BLaER1 treated with 17β-estradiol and CSF1 and Interleukin-3, amounts not matched to agents 10 nM and 100 nM (cell line): ENCODE results near the gene PGA3.
"Not testable (repeated sequence)": the region's sequence is repeated elsewhere in the genome, so short reads cannot be mapped to it uniquely, and the experiment has no call there.

ENCODE experiments used
- H3K27ac ChIP-seq, 11 experiments: shearing (Covaris generic); formaldehyde crosslinking; 2 replicates each; pipeline ENCODE4 v1.8.1; 2022
- H3K27me3 ChIP-seq, 11 experiments: shearing (Covaris generic); formaldehyde crosslinking; 2 replicates each; pipeline ENCODE4 v1.8.1; 2022
- H3K36me3 ChIP-seq, 11 experiments: shearing (Covaris generic); formaldehyde crosslinking; 2 replicates each; pipeline ENCODE4 v1.8.1; 2022
- H3K4me1 ChIP-seq, 10 experiments: shearing (Covaris generic); formaldehyde crosslinking; 2 replicates each; pipeline ENCODE4 v1.8.1; 2022
- H3K4me2 ChIP-seq, 11 experiments: shearing (Covaris generic); formaldehyde crosslinking; 2 replicates each; pipeline ENCODE4 v1.8.1; 2022
- H3K4me3 ChIP-seq, 10 experiments: shearing (Covaris generic); formaldehyde crosslinking; 2 replicates each; pipeline ENCODE4 v1.8.1; 2022
- H3K9ac ChIP-seq, 11 experiments: shearing (Covaris generic); formaldehyde crosslinking; 2 replicates each; pipeline ENCODE4 v1.8.1; 2022
- H3K9me3 ChIP-seq, 11 experiments: shearing (Covaris generic); formaldehyde crosslinking; replicated peaks in 1 of 11; 2 replicates each; pipeline ENCODE4 v1.8.1; 2022
- H4K20me1 ChIP-seq, 11 experiments: shearing (Covaris generic); formaldehyde crosslinking; 2 replicates each; pipeline ENCODE4 v1.8.1; 2022
- Cebpa-rat ChIP-seq, 11 experiments: shearing (Covaris generic); IDR thresholded peaks; 2 replicates each; pipeline ENCODE4 v1.8.1; 2022

The PGA3 gene

GRCh38 chr11:61176446-61176845, 26.9 kb upstream of the PGA3 start:
- H3K27me3 ChIP-seq: no peaks in the 10 kb centered on the region
- peaks cover 14 to 20% (median 16%) of the 10 kb centered on the region in 10 experiments for H3K4me1 ChIP-seq
- H3K27ac ChIP-seq: no peak overlapping the region
- peaks cover 0 to 5% (median 0%) of the 10 kb centered on the region in 11 experiments; a peak in 1 of 22 replicates for H3K9me3 ChIP-seq
- no peaks in the 10 kb centered on the region for H3K36me3 ChIP-seq
- no peak overlapping the region for H3K4me2 ChIP-seq
- TF ChIP-seq Cebpa-rat (IDR thresholded peaks at IDR 0.05): no peak
- H4K20me1 ChIP-seq: no peaks in the 10 kb centered on the region
- H3K4me3 ChIP-seq: no peak overlapping the region
- H3K9ac ChIP-seq: no peak overlapping the region

GRCh38 chr11:61180205-61180604, 23.1 kb upstream of the PGA3 start:
- H3K9me3 ChIP-seq, H3K4me1 ChIP-seq, H4K20me1 ChIP-seq, H3K27me3 ChIP-seq, H3K4me3 ChIP-seq, H3K9ac ChIP-seq, H3K4me2 ChIP-seq, H3K27ac ChIP-seq, H3K36me3 ChIP-seq: not testable (repeated sequence)

DNA sequence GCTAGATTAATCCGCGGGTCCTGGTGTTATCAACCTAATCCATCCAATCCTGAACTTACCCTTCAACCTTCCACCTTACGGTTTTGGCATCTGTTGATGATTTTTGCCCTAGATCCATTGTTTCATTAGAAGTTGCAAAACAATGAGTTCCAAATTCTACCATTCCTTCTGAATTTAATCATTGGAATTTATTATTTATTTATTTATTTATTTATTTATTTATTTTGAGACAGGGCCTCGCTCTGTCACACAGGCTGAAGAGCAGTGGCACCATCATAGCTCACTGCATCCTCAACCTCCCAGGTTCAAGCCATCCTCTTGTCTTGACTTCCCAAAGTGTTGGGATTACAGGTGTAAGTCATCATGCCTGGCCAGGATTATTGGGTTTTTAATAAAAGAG, 21.8 kb upstream of the PGA3 start:
- no peaks in the 10 kb centered on the region for H3K9me3 ChIP-seq
- H3K36me3 ChIP-seq: no peaks in the 10 kb centered on the region
- H3K4me1 ChIP-seq: no peaks in the 10 kb centered on the region; a peak in 1 of 20 replicates
- no peak overlapping the region for H3K4me2 ChIP-seq
- no peaks in the 10 kb centered on the region for H4K20me1 ChIP-seq
- no peak for TF ChIP-seq Cebpa-rat (IDR thresholded peaks at IDR 0.05)
- no peak overlapping the region for H3K4me3 ChIP-seq
- H3K9ac ChIP-seq: no peak overlapping the region
- H3K27ac ChIP-seq: no peak overlapping the region
- no peaks in the 10 kb centered on the region for H3K27me3 ChIP-seq

GRCh38 chr11:61183645-61184044, 19.7 kb upstream of the PGA3 start:
- Histone ChIP-seq H3K27ac (no peak overlapping the region), H4K20me1 (no peaks in the 10 kb centered on the region), H3K36me3 (no peaks in the 10 kb centered on the region), H3K9ac (no peak overlapping the region), H3K4me2 (no peak overlapping the region), H3K4me1 (peaks cover 0 to 4% (median 0%) of the 10 kb centered on the region in 10 experiments; a peak in 4 of 20 replicates), H3K4me3 (no peak overlapping the region), H3K9me3 (no peaks in the 10 kb centered on the region), H3K27me3 (no peaks in the 10 kb centered on the region)
- TF ChIP-seq Cebpa-rat (IDR thresholded peaks at IDR 0.05): no peak

- Histone ChIP-seq H4K20me1 (no peaks in the 10 kb centered on the region), H3K27ac (no peak overlapping the region), H3K27me3 (no peaks in the 10 kb centered on the region), H3K4me2 (peak overlapping the region in 1 of 11 experiments; percentile 3; a peak in 1 of 22 replicates), H3K36me3 (no peaks in the 10 kb centered on the region), H3K9me3 (peaks cover 0 to 14% (median 8%) of the 10 kb centered on the region in 11 experiments; a peak in 11 of 22 replicates), H3K4me1 (peaks cover 0 to 11% (median 2%) of the 10 kb centered on the region in 10 experiments; a peak in 5 of 20 replicates), H3K9ac (no peak overlapping the region), H3K4me3 (no peak overlapping the region)
- TF ChIP-seq Cebpa-rat (IDR thresholded peaks at IDR 0.05): no peak
Observed at GRCh38 chr11:61186504-61186903, 16.8 kb upstream of the PGA3 start.

- H3K36me3 ChIP-seq: no peaks in the 10 kb centered on the region
- H3K27ac ChIP-seq: no peak overlapping the region
- peaks cover 0 to 18% (median 8%) of the 10 kb centered on the region in 11 experiments; a peak in 11 of 22 replicates for H3K9me3 ChIP-seq
- H4K20me1 ChIP-seq: no peaks in the 10 kb centered on the region; a peak in 1 of 22 replicates
- H3K9ac ChIP-seq: no peak overlapping the region
- H3K4me3 ChIP-seq: no peak overlapping the region
- no peak overlapping the region for H3K4me2 ChIP-seq
- no peaks in the 10 kb centered on the region for H3K27me3 ChIP-seq
- H3K4me1 ChIP-seq: peaks cover 0 to 11% (median 2%) of the 10 kb centered on the region in 10 experiments; a peak in 5 of 20 replicates
- TF ChIP-seq Cebpa-rat (IDR thresholded peaks at IDR 0.05): no peak
Observed at GRCh38 chr11:61187505-61188130, 15.7 kb upstream of the PGA3 start.

DNA sequence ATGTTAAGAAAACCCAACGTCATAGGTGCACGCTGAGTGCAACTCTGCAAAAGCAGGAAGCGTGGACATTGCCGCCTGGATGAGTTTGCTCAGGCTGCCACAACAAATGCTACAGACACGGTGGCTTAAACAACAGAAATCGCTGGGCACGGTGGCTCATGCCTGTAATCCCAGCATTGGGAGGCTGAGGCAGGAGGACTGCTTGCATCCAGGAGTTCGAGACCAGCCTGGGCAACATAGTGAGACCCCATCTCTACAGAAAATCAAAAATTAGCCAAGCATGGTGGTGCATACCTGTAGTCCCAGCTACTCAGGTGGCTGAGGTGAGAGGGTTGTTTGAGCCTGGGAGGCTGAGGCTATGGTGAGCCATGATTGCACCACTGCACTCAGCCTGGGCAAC, 13.4 kb upstream of the PGA3 start:
- no peak for TF ChIP-seq Cebpa-rat (IDR thresholded peaks at IDR 0.05)
- Histone ChIP-seq H3K4me1 (peaks cover 0 to 13% (median 7%) of the 10 kb centered on the region in 10 experiments; a peak in 7 of 20 replicates), H3K27me3 (no peaks in the 10 kb centered on the region), H3K36me3 (no peaks in the 10 kb centered on the region), H4K20me1 (no peaks in the 10 kb centered on the region; a peak in 2 of 22 replicates), H3K4me2 (peak overlapping the region in 2 of 11 experiments; percentile 26 to 44; a peak in 1 of 22 replicates), H3K27ac (no peak overlapping the region), H3K4me3 (no peak overlapping the region), H3K9me3 (peaks cover 0 to 18% (median 8%) of the 10 kb centered on the region in 11 experiments; a peak in 11 of 22 replicates), H3K9ac (no peak overlapping the region)

DNA sequence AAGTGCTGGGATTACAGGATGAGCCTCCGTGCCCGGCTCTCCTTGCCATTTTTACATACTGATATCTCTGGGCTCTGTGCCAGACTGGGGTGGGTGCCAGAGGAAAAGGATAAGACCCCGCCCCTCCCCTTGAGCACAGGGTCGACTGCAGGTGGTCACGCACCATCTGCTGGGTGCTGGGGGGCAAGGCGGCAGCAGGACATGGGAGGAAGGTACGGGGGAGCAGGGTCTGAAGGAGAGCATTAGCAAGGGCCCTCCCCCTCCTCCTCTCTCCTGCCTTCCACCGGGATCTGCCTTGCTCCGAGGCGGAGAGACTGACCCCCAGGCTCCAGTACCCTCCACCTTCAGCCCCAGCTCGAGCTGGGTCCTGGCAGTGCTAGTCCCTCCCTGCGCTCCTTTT, 9.7 kb upstream of the PGA3 start:
- Histone ChIP-seq H3K4me1 (peaks cover 6 to 23% (median 10%) of the 10 kb centered on the region in 10 experiments; a peak in 14 of 20 replicates), H4K20me1 (no peaks in the 10 kb centered on the region; a peak in 2 of 22 replicates), H3K36me3 (no peaks in the 10 kb centered on the region), H3K4me2 (peak overlapping the region in 1 of 11 experiments; percentile 17; a peak in 1 of 22 replicates), H3K9me3 (peaks cover 0 to 24% (median 13%) of the 10 kb centered on the region in 11 experiments; a peak in 16 of 22 replicates), H3K4me3 (no peak overlapping the region), H3K27ac (no peak overlapping the region), H3K9ac (no peak overlapping the region), H3K27me3 (0 out of 22 replicates have a peak, but pooled peaks cover 0 to 4% (median 0%) of the 10 kb centered on the region in 11 experiments)
- no peak for TF ChIP-seq Cebpa-rat (IDR thresholded peaks at IDR 0.05)

GRCh38 chr11:61194169-61194671, 9.1 kb upstream of the PGA3 start:
- H3K27me3 ChIP-seq: 0 out of 22 replicates have a peak, but pooled peaks cover 0 to 4% (median 0%) of the 10 kb centered on the region in 11 experiments
- no peaks in the 10 kb centered on the region for H3K36me3 ChIP-seq
- TF ChIP-seq Cebpa-rat (IDR thresholded peaks at IDR 0.05): no peak
- H4K20me1 ChIP-seq: no peaks in the 10 kb centered on the region; a peak in 2 of 22 replicates
- H3K9ac ChIP-seq: no peak overlapping the region
- no peak overlapping the region for H3K27ac ChIP-seq
- H3K4me2 ChIP-seq: peak overlapping the region in 1 of 11 experiments; percentile 17; a peak in 1 of 22 replicates
- H3K4me3 ChIP-seq: no peak overlapping the region
- H3K9me3 ChIP-seq: peaks cover 0 to 30% (median 20%) of the 10 kb centered on the region in 11 experiments; a peak in 17 of 22 replicates
- peaks cover 6 to 23% (median 9%) of the 10 kb centered on the region in 10 experiments; a peak in 14 of 20 replicates for H3K4me1 ChIP-seq
